IMR-90 (cell line): ENCODE results near the gene RALGPS1. TPM values are rescaled to one million over a fixed set of nuclear protein-coding genes. Genes with fewer than 3 reads are reported as not detected.

Source experiments
- ATAC-seq: fragments of 200-7000 bp; cut with Tn5 transposase; 2 replicates; pipeline ENCODE4 v1.9.1; 2020; ENCODE audit warnings: low read depth, mild to moderate bottlenecking, moderate library complexity
- BruUV-seq: library from RNA; stranded (reverse); fragments of 400-500 nt; replicated peaks from 2 replicates; lab custom pipeline; 2021; lab: Mats Ljungman, UMichigan
- CTCF ChIA-PET: fragments of 300-600 bp; formaldehyde crosslinking; extraction: SDS; loops from one replicate; lab custom pipeline; 2021; ENCODE audit warnings: antibody characterized with exemption; lab: Yijun Ruan, JAX
- POLR2A ChIA-PET: fragments of 300-600 bp; sonication (Branson Sonifier 250); formaldehyde crosslinking; loops from one replicate; lab custom pipeline; 2022; ENCODE audit warnings: antibody characterized with exemption; ENCODE audit not compliant: unreplicated experiment; lab: Charles Lee
- DNase-seq: peaks from one replicate; pipeline ENCODE4 v3.0.0; 2013
- H2AFZ ChIP-seq: replicated peaks from 2 replicates; pipeline ENCODE3; 2013; ENCODE audit warnings: low read length, mild to moderate bottlenecking; ENCODE audit not compliant: poor library complexity
- H2AK5ac ChIP-seq: 2 replicates; pipeline ENCODE4 v1.6.1; 2013; ENCODE audit warnings: low read depth, low read length, inconsistent platforms
- H2AK9ac ChIP-seq: replicated peaks from 2 replicates; pipeline ENCODE3; 2013; ENCODE audit warnings: mild to moderate bottlenecking, low read depth, low read length, moderate library complexity; ENCODE audit not compliant: poor library complexity
- H2BK120ac ChIP-seq: 2 replicates; pipeline ENCODE4 v1.6.1; 2013; ENCODE audit warnings: low read depth, low read length, inconsistent platforms
- H2BK15ac ChIP-seq: 3 replicates; pipeline ENCODE4 v1.6.1; 2013; ENCODE audit warnings: low read depth, low read length, inconsistent platforms
- H2BK20ac ChIP-seq: 2 replicates; pipeline ENCODE4 v1.6.1; 2013; ENCODE audit warnings: low read depth, mild to moderate bottlenecking, inconsistent platforms, low read length, moderate library complexity
- H2BK5ac ChIP-seq: 2 replicates; pipeline ENCODE4 v1.6.1; 2013; ENCODE audit warnings: mild to moderate bottlenecking, low read depth, low read length, inconsistent platforms; ENCODE audit not compliant: poor library complexity, severe bottlenecking
- H3K14ac ChIP-seq: replicated peaks from 2 replicates; pipeline ENCODE4 v1.6.1; 2013; ENCODE audit warnings: low read depth, low read length, inconsistent platforms
- H3K18ac ChIP-seq: 2 replicates; pipeline ENCODE4 v1.6.1; 2013; ENCODE audit warnings: low read depth, low read length, control low read depth
- H3K23ac ChIP-seq: 2 replicates; pipeline ENCODE4 v1.6.1; 2013; ENCODE audit warnings: low read depth, low read length, inconsistent platforms
- H3K27ac ChIP-seq: 2 replicates; pipeline ENCODE4 v1.5.1; 2013; ENCODE audit warnings: mild to moderate bottlenecking, control low read depth, low read length; ENCODE audit not compliant: insufficient read depth
- H3K27me3 ChIP-seq: 2 replicates; pipeline ENCODE4 v1.6.1; 2013; ENCODE audit warnings: low read length; ENCODE audit not compliant: control insufficient read depth, insufficient read depth
- H3K36me3 ChIP-seq: 2 replicates; pipeline ENCODE4 v1.6.1; 2013; ENCODE audit warnings: low read length, mixed read lengths; ENCODE audit not compliant: control insufficient read depth, insufficient read depth
- H3K4ac ChIP-seq: 2 replicates; pipeline ENCODE4 v1.6.1; 2013; ENCODE audit warnings: low read depth, low read length, inconsistent platforms
- H3K4me1 ChIP-seq: 2 replicates; pipeline ENCODE4 v1.6.1; 2013; ENCODE audit warnings: low read length, mixed read lengths; ENCODE audit not compliant: control insufficient read depth, insufficient read depth
- H3K4me2 ChIP-seq: 2 replicates; pipeline ENCODE4 v1.6.1; 2013; ENCODE audit warnings: low read depth, mild to moderate bottlenecking, control low read depth, low read length, moderate library complexity
- H3K4me3 ChIP-seq: 2 replicates; pipeline ENCODE4 v1.5.1; 2013; ENCODE audit warnings: low read depth, mild to moderate bottlenecking, control low read depth, low read length, moderate library complexity; ENCODE audit not compliant: insufficient read depth
- H3K56ac ChIP-seq: 2 replicates; pipeline ENCODE4 v1.6.1; 2013; ENCODE audit warnings: low read length, inconsistent platforms; ENCODE audit not compliant: insufficient read depth; ENCODE audit errors: extremely low read depth
- H3K79me1 ChIP-seq, 2 experiments: 2 replicates each; pipeline ENCODE4 v1.6.1; 2013; ENCODE audit warnings: low read length in 2 of 2, inconsistent platforms in 1 of 2, low read depth in 1 of 2
- H3K9ac ChIP-seq: 2 replicates; pipeline ENCODE4 v1.6.1; 2013; ENCODE audit warnings: low read depth, low read length, control low read depth
- H3K9me1 ChIP-seq: 2 replicates; pipeline ENCODE4 v1.6.1; 2013; ENCODE audit warnings: low read length, inconsistent platforms; ENCODE audit not compliant: insufficient read depth
- H3K9me3 ChIP-seq: 2 replicates; pipeline ENCODE4 v1.6.1; 2013; ENCODE audit warnings: low read length; ENCODE audit not compliant: control insufficient read depth, insufficient read depth
- H4K20me1 ChIP-seq: 2 replicates; pipeline ENCODE4 v1.6.1; 2013; ENCODE audit warnings: low read length, inconsistent platforms; ENCODE audit not compliant: insufficient read depth
- H4K5ac ChIP-seq: 2 replicates; pipeline ENCODE4 v1.6.1; 2013; ENCODE audit warnings: mild to moderate bottlenecking, low read depth, low read length, control low read depth
- H4K8ac ChIP-seq, 2 experiments: 2 replicates each; pipeline ENCODE4 v1.6.1; 2013; ENCODE audit warnings: low read depth in 2 of 2, low read length in 2 of 2, control low read depth in 1 of 2, inconsistent platforms in 1 of 2
- H4K91ac ChIP-seq: 2 replicates; pipeline ENCODE4 v1.6.1; 2013; ENCODE audit warnings: low read depth, low read length, inconsistent platforms; ENCODE audit not compliant: insufficient read depth
- FOS ChIP-seq: fragments of 150-350 bp; IDR thresholded peaks from 2 replicates; pipeline ENCODE4 v1.6.1; 2016; ENCODE audit warnings: low read depth, low read length
- MAZ ChIP-seq: IDR thresholded peaks from 2 replicates; pipeline ENCODE4 v1.6.1; 2012; ENCODE audit warnings: low read depth, mild to moderate bottlenecking, low read length, improper control_type of control experiment, moderate library complexity, borderline replicate concordance
- NFE2L2 ChIP-seq: fragments of 150-350 bp; IDR thresholded peaks from 2 replicates; pipeline ENCODE4 v1.6.1; 2016; ENCODE audit warnings: low read depth, mild to moderate bottlenecking, low read length
- POLR2A ChIP-seq: IDR thresholded peaks from 2 replicates; pipeline ENCODE4 v1.6.1; 2012; ENCODE audit warnings: mild to moderate bottlenecking, low read depth, low read length
- USF2 ChIP-seq: fragments of 150-350 bp; IDR thresholded peaks from 2 replicates; pipeline ENCODE4 v1.6.1; 2017; ENCODE audit warnings: mild to moderate bottlenecking, antibody characterized with exemption, low read length, low read depth
- WGBS, 2 experiments: methylation state at CpG; one replicate each; pipeline versions ENCODE4 v1.1.5 to v1.1.7; 2013; ENCODE audit warnings: missing lambda C conversion rate in 2 of 2; ENCODE audit not compliant: insufficient read length in 1 of 2; ENCODE audit errors: extremely low coverage in 2 of 2; 5-methylcytosine and 5-hydroxymethylcytosine counted together
- dilution Hi-C: fragments of 300-500 bp; cut with HindIII; formaldehyde crosslinking; loops from one replicate; pipeline ENCODE4 v1.14.3; 2018; ENCODE audit warnings: low sequenced_read_pairs; ENCODE audit not compliant: unreplicated experiment
- in situ Hi-C: fragments of 300-500 bp; cut with MboI; formaldehyde crosslinking; loops from 3 replicates; pipeline ENCODE4 v1.14.3; 2019; ENCODE audit warnings: low sequenced_read_pairs, inconsistent platforms, mixed read lengths
- intact Hi-C: fragments of 100-400 bp; cut with micrococcal nuclease; formaldehyde crosslinking; loops from 2 replicates; pipeline ENCODE4 v1.10.0; 2022
- polyA plus RNA-seq, 3 experiments: library from polyadenylated mRNA; depleted of rRNA; stranded (reverse); fragments of >200 nt; gene quantifications; 2 replicates each; pipeline ENCODE4 v1.2.3, GENCODE V29; 2012; ENCODE audit warnings: low replicate concordance in 1 of 3
- total RNA-seq: library from RNA; depleted of rRNA; stranded (reverse); fragments of >200 nt; gene quantifications from 2 replicates; pipeline ENCODE4 v1.2.3, GENCODE V29; 2012
- TF ChIP-seq, protein P1 (sequence below): fragments of 150-350 bp; IDR thresholded peaks from 2 replicates; pipeline ENCODE4 v1.6.1; 2016; ENCODE audit warnings: low read depth, mild to moderate bottlenecking, low read length, moderate library complexity, borderline replicate concordance

The RALGPS1 gene
- total and polyA plus RNA-seq, 2 of the 4 experiments (the other 2 are of a cell fraction) = 0.90 to 2.8 TPM

DNA sequence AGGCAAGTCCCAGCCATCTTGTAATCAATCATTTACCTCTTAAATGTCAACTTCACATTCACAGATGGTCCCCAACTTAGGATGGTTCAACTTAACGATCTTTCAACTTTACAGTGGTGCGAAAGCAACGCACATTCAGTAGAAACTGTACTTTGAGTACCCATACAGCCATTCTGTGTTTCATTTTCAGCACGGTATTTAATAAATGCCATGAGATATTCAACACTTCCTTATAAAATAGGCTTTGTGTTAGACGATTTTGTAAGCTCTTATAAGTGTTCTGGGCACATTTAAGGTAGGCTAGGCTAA, 254.9 kb downstream of the RALGPS1 start:
- BruUV-seq = no TSS peak
- Histone ChIP-seq H2BK15ac (no peak overlapping the region), H3K9me1 (0 out of 2 replicates have a peak, but pooled peaks cover 3% of the 10 kb centered on the region), H3K36me3 (no peaks in the 10 kb centered on the region), H2AFZ (no peak overlapping the region), H3K4me2 (no peak overlapping the region), H3K4ac (no peak overlapping the region), H3K14ac (no peak overlapping the region), H3K27me3 (no peaks in the 10 kb centered on the region), H3K23ac (no peak overlapping the region), H4K8ac (no peak overlapping the region), H3K4me3 (no peak overlapping the region), H4K20me1 (no peaks in the 10 kb centered on the region), H2BK20ac (no peak overlapping the region), H3K4me1 (peaks cover 3% of the 10 kb centered on the region), H3K9ac (no peak overlapping the region), H2BK5ac (no peak overlapping the region), H3K9me3 (no peaks in the 10 kb centered on the region), H2AK5ac (no peak overlapping the region), H3K79me1 (no peaks in the 10 kb centered on the region), H3K18ac (no peak overlapping the region), H2BK120ac (no peak overlapping the region), H2AK9ac (no peak overlapping the region), H4K5ac (no peak overlapping the region), H3K27ac (no peak overlapping the region), H4K91ac (no peak overlapping the region), H3K56ac (no peak overlapping the region)
- in situ Hi-C loops (no loop called here), dilution Hi-C loops (no loop called here), intact Hi-C loops (no loop called here)
- 73% methylated on average over 3 of the region's 5 CpGs; no CpG with 5 or more reads in 1 of the 2 experiments for WGBS, 2 experiments
- CTCF ChIA-PET = no interaction called here
- TF ChIP-seq FOS (no peak), MAZ (no peak), NFE2L2 (no peak), POLR2A (no peak), USF2 (no peak)
- TF ChIP-seq, protein P1, sequence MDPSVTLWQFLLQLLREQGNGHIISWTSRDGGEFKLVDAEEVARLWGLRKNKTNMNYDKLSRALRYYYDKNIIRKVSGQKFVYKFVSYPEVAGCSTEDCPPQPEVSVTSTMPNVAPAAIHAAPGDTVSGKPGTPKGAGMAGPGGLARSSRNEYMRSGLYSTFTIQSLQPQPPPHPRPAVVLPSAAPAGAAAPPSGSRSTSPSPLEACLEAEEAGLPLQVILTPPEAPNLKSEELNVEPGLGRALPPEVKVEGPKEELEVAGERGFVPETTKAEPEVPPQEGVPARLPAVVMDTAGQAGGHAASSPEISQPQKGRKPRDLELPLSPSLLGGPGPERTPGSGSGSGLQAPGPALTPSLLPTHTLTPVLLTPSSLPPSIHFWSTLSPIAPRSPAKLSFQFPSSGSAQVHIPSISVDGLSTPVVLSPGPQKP = no peak
- ATAC-seq = no peak
- POLR2A ChIA-PET = no interaction called here
- DNase-seq = no peak
